ENCODE data around the gene SCNN1A.

- no peak for TF ChIP-seq NONO (IDR thresholded peaks at IDR 0.05)
- TF ChIP-seq NONO (CRISPR knock-in tag; conservative IDR thresholded peaks at IDR 0.05), result no peak
- no peak for TF ChIP-seq ZNF343 (CRISPR knock-in tag; IDR thresholded peaks at IDR 0.05)
- no peak for TF ChIP-seq RAD21 (CRISPR knock-in tag; IDR thresholded peaks at IDR 0.05)
- no peak for TF ChIP-seq POLR2AphosphoS5 (IDR thresholded peaks at IDR 0.05; ENCODE audit: low read depth, low read length)
- no peak for TF ChIP-seq RNF2 (conservative IDR thresholded peaks at IDR 0.05; ENCODE audit: low read depth)
- TF ChIP-seq, protein P1, sequence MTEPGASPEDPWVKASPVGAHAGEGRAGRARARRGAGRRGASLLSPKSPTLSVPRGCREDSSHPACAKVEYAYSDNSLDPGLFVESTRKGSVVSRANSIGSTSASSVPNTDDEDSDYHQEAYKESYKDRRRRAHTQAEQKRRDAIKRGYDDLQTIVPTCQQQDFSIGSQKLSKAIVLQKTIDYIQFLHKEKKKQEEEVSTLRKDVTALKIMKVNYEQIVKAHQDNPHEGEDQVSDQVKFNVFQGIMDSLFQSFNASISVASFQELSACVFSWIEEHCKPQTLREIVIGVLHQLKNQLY (CRISPR knock-in tag; IDR thresholded peaks at IDR 0.05), result no peak
- no peak for TF ChIP-seq KMT2A (CRISPR knock-in tag; IDR thresholded peaks at IDR 0.05)
- no peak for TF ChIP-seq POLR2A (IDR thresholded peaks at IDR 0.05; ENCODE audit: insufficient read depth in 1 of 2, low read depth in 2 of 2, low read length in 2 of 2)
- no peak for TF ChIP-seq LBX2 (CRISPR knock-in tag; IDR thresholded peaks at IDR 0.05; ENCODE audit: borderline replicate concordance)
These were observed 29.0 kb downstream of the SCNN1A start for GRCh38 chr12:6346235-6346832.

All from HepG2 (cell line).